ENCODE data around the gene MRPS27.

The MRPS27 gene

GRCh38 chr5:72255670-72256069, 64.4 kb downstream of the MRPS27 start:
- DNase-seq, result no peak

- no peak for DNase-seq
Observed at GRCh38 chr5:72255237-72255636, 64.8 kb downstream of the MRPS27 start.

- no peak for DNase-seq
Observed at GRCh38 chr5:72252574-72253155, 67.4 kb downstream of the MRPS27 start.

- no peak for DNase-seq
Observed at GRCh38 chr5:72252008-72252407, 68.0 kb downstream of the MRPS27 start.

- DNase-seq, result no peak
Observed at GRCh38 chr5:72251386-72251785, 68.7 kb downstream of the MRPS27 start.

GRCh38 chr5:72248410-72248981, 71.5 kb downstream of the MRPS27 start:
- no peak for DNase-seq

GRCh38 chr5:72246954-72247442, 73.0 kb downstream of the MRPS27 start:
- DNase-seq, result no peak

- DNase-seq, result peak; percentile 19
Observed at GRCh38 chr5:72245951-72246532, 74.0 kb downstream of the MRPS27 start.

GRCh38 chr5:72245546-72245945, 74.5 kb downstream of the MRPS27 start:
- no peak for DNase-seq

GRCh38 chr5:72244862-72245371, 75.1 kb downstream of the MRPS27 start:
- no peak for DNase-seq

- no peak for DNase-seq
Observed at GRCh38 chr5:72243706-72244105, 76.3 kb downstream of the MRPS27 start.

- no peak for DNase-seq
Observed at GRCh38 chr5:72242796-72243475, 77.1 kb downstream of the MRPS27 start.

- DNase-seq, result peak; percentile 57
Observed at GRCh38 chr5:72241346-72242003, 78.6 kb downstream of the MRPS27 start.

- no peak for DNase-seq
Observed at GRCh38 chr5:72238712-72239445, 81.2 kb downstream of the MRPS27 start.

GRCh38 chr5:72237879-72238278, 82.2 kb downstream of the MRPS27 start:
- DNase-seq, result no peak

- DNase-seq, result no peak
Observed at GRCh38 chr5:72237415-72237814, 82.6 kb downstream of the MRPS27 start.

GRCh38 chr5:72235725-72236124, 84.3 kb downstream of the MRPS27 start:
- DNase-seq, result no peak

GRCh38 chr5:72234868-72235267, 85.2 kb downstream of the MRPS27 start:
- no peak for DNase-seq

- no peak for DNase-seq
Observed at GRCh38 chr5:72234265-72234700, 85.8 kb downstream of the MRPS27 start.

GRCh38 chr5:72233835-72234234, 86.2 kb downstream of the MRPS27 start:
- DNase-seq, result no peak

GRCh38 chr5:72232838-72233237, 87.2 kb downstream of the MRPS27 start:
- no peak for DNase-seq

GRCh38 chr5:72231991-72232703, 87.9 kb downstream of the MRPS27 start:
- no peak for DNase-seq
